Ovary (tissue), 3 donors: ENCODE measurements around the gene ZNF844.
"Not testable (repeated sequence)": the region's sequence is repeated elsewhere in the genome, so short reads cannot be mapped to it uniquely, and the experiment has no call there.

Experiments used
- CTCF ChIP-seq, 3 donors: fragments of 450-650 bp in 2 of 3; fragments of 200-600 bp in 1 of 3; IDR thresholded peaks; one replicate each; pipeline versions ENCODE4 v1.5.1 to v1.8.0; 2016 to 2022; ENCODE audit warnings: antibody characterized with exemption in 3 of 3, mild to moderate bottlenecking in 1 of 3
- POLR2A ChIP-seq: fragments of 450-650 bp; IDR thresholded peaks from one replicate; pipeline ENCODE4 v1.6.1; 2017; ENCODE audit warnings: antibody characterized with exemption, mild to moderate bottlenecking, moderate library complexity
- donor health status: DM: no; HTN: no; CAD: no.

- TF ChIP-seq CTCF (IDR thresholded peaks at IDR 0.05); POLR2A: not testable (repeated sequence)
Measured at GRCh38 chr19:12103909-12104308, 39.4 kb downstream of the ZNF844 start.
